22Rv1 (cell line): ENCODE measurements around the gene ABHD11.

Experiments
- CTCF ChIP-seq: fragments of 450-650 bp; IDR thresholded peaks from 2 replicates; pipeline ENCODE4 v1.5.1; 2017; ENCODE audit warnings: mild to moderate bottlenecking
- ZFX ChIP-seq: fragments of 450-650 bp; IDR thresholded peaks from 2 replicates; pipeline ENCODE4 v1.6.1; 2017; ENCODE audit warnings: antibody characterized with exemption, borderline replicate concordance

GRCh38 chr7:73702226-73702625 lies 36.4 kb downstream of the ABHD11 start:
- TF ChIP-seq CTCF = no peak
- TF ChIP-seq ZFX = no peak
